ENCODE measurements around the gene SFMBT1. TPM values are rescaled to one million over a fixed set of nuclear protein-coding genes. Genes with fewer than 3 reads are reported as not detected.

The SFMBT1 gene
- total and polyA plus RNA-seq, 2 of the 8 experiments (the other 6 are each of a cell fraction or from before 2014, with no cell fraction given): 8.1 to 16.8 TPM

DNA sequence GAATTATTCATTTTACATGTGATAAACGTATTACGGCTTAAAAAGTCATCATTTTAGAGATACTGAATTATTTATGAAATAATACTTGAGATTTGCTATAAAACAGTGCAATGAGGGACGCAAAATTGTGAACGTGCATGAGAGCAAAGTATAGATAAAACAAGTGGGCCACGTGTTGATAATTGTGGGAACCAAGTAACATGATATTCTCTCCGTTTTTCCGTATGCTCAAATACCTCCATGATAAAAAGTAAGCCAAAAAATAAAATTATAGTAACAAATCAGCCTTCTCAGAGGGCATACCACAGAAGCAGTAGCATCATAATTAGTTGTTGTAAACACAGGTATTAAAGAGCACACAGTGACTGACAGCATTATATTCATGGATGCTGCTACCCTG lies 42.6 kb downstream of the SFMBT1 start:
- H3K56ac ChIP-seq (replicated peaks; ENCODE audit: insufficient read length, low read depth, low read length): no peak overlapping the region
- no peak overlapping the region for H3K27ac ChIP-seq (ENCODE audit: low read depth, low read length)
- ChIA-PET CTCF (ENCODE audit: partially characterized antibody) (no interaction called here), POLR2A (ENCODE audit: partially characterized antibody) (no interaction called here)
- H3K4me2 ChIP-seq (ENCODE audit: insufficient read depth in 1 of 2, low read depth in 2 of 2, low read length in 2 of 2): no peak overlapping the region
- no peaks in the 10 kb centered on the region for H3K27me3 ChIP-seq (replicated peaks in 1 of 4; ENCODE audit: control insufficient read depth in 3 of 4, extremely low read depth in 1 of 4, insufficient read depth in 3 of 4, low read length in 3 of 4)
- H3K9me3 ChIP-seq (ENCODE audit: insufficient read depth in 2 of 2, low read depth in 1 of 2, low read length in 1 of 2): no peaks in the 10 kb centered on the region
- no peak for TF ChIP-seq SP2 (IDR thresholded peaks at IDR 0.05; ENCODE audit: low read length)
- TF ChIP-seq CTBP2 (IDR thresholded peaks at IDR 0.05; ENCODE audit: borderline replicate concordance, insufficient read depth, insufficient read length, low read length): no peak
- TF ChIP-seq TAF7 (optimal IDR thresholded peaks at IDR 0.05; ENCODE audit: borderline replicate concordance, low read depth, low read length): no peak
- no peak for TF ChIP-seq ASH2L (IDR thresholded peaks at IDR 0.05; ENCODE audit: low read length)
- no peaks in the 10 kb centered on the region for H3K23me2 ChIP-seq (ENCODE audit: low read depth, low read length)
- H2BK15ac ChIP-seq (ENCODE audit: low read length): no peak overlapping the region
- no peak overlapping the region for H2BK120ac ChIP-seq (replicated peaks; ENCODE audit: low read depth, low read length)
- H2BK5ac ChIP-seq (ENCODE audit: low read depth, low read length): no peak overlapping the region
- H2BK12ac ChIP-seq (ENCODE audit: low read depth, low read length): no peak overlapping the region
- no peak overlapping the region for H3K14ac ChIP-seq (ENCODE audit: insufficient read length)
- H3K23ac ChIP-seq (ENCODE audit: insufficient read length): no peak overlapping the region
- H3K4me1 ChIP-seq (replicated peaks in 1 of 4; ENCODE audit: control insufficient read depth in 3 of 4, insufficient read depth in 4 of 4, low read length in 3 of 4): 0 out of 7 replicates have a peak, but pooled peaks cover 0 to 2% (median 0%) of the 10 kb centered on the region in 4 experiments
- no peak overlapping the region for H3K18ac ChIP-seq (ENCODE audit: extremely low read depth, low read length)
- H2BK20ac ChIP-seq (ENCODE audit: low read length): no peak overlapping the region
- no peak overlapping the region for H4K5ac ChIP-seq (ENCODE audit: insufficient read length, low read depth, low read length)
- WGBS, 2 experiments (ENCODE audit: extremely low coverage in 1 of 2, insufficient coverage in 1 of 2, insufficient read length in 1 of 2, insufficient replicate concordance in 2 of 2, low coverage in 1 of 2, low lambda C conversion rate in 2 of 2, missing lambda C conversion rate in 1 of 2): 87% methylated on average over 7 of the region's 7 CpGs; no CpG with 5 or more reads in 1 of the 2 experiments
- FAIRE-seq: no peak
- H3K4ac ChIP-seq (replicated peaks; ENCODE audit: insufficient read length, low read depth, low read length): no peak overlapping the region
- no peak overlapping the region for H2AK5ac ChIP-seq (ENCODE audit: low read depth, low read length)
- peaks cover 0 to 19% of the 10 kb centered on the region in 2 experiments; a peak in 2 of 4 replicates for H3K79me2 ChIP-seq (ENCODE audit: control insufficient read depth in 1 of 2, insufficient read depth in 2 of 2, low read length in 2 of 2)
- no peak for DNase-seq (ENCODE audit: low read depth in 1 of 2, low spot score in 2 of 2)
- H3K79me1 ChIP-seq (ENCODE audit: low read depth, low read length): peaks cover 11% of the 10 kb centered on the region; the same call in 1 of the 2 replicates
- H3K36me3 ChIP-seq (ENCODE audit: control insufficient read depth in 2 of 4, insufficient read depth in 4 of 4, low read length in 3 of 4): no peaks in the 10 kb centered on the region; a peak in 1 of 8 replicates
- H3K4me3 ChIP-seq (ENCODE audit: extremely low read depth in 1 of 4, insufficient read depth in 2 of 4, low read depth in 3 of 4, low read length in 4 of 4): no peak overlapping the region
- H4K8ac ChIP-seq (ENCODE audit: extremely low read depth, insufficient read depth, low read length): no peak overlapping the region
- H2AFZ ChIP-seq (ENCODE audit: low read length): no peak overlapping the region
- peaks cover 0 to 1% of the 10 kb centered on the region in 2 experiments for H4K20me1 ChIP-seq (replicated peaks in 1 of 2; ENCODE audit: control insufficient read depth in 1 of 2, insufficient read depth in 2 of 2, low read length in 2 of 2)
- H4K91ac ChIP-seq (replicated peaks; ENCODE audit: insufficient read length, low read length): no peak overlapping the region
- no peak overlapping the region for H3K9ac ChIP-seq (replicated peaks in 1 of 4; ENCODE audit: extremely low read depth in 1 of 4, low read depth in 3 of 4, low read length in 3 of 4)
